ENCODE data around the gene C11orf58. TPM values are rescaled to one million over a fixed set of nuclear protein-coding genes. Genes with fewer than 3 reads are reported as not detected.

C11orf58 gene
- total RNA-seq, 2 donors from 2014 or later = 162 to 183 TPM

- Histone ChIP-seq H3K4me1 (ENCODE audit: control insufficient read depth, insufficient read depth, low read length) (peaks cover 18% of the 10 kb centered on the region), H3K27me3 (ENCODE audit: control insufficient read depth, insufficient read depth, low read length, poor library complexity, severe bottlenecking) (no peaks in the 10 kb centered on the region), H3K27ac (ENCODE audit: low read depth, low read length) (no peak overlapping the region), H3K4me3 (ENCODE audit: low read length) (no peak overlapping the region), H3K9ac (ENCODE audit: extremely low read depth, low read length, poor library complexity, severe bottlenecking) (no peak overlapping the region), H3K9me3 (ENCODE audit: control insufficient read depth, low read length) (no peaks in the 10 kb centered on the region), H3K36me3 (ENCODE audit: control insufficient read depth, insufficient read depth, low read length) (peaks cover 10% of the 10 kb centered on the region)
- Mint-ChIP-seq H3K27me3 (ENCODE audit: insufficient read depth) (no peaks in the 10 kb centered on the region), H3K9me3 (no peaks in the 10 kb centered on the region), H3K4me1 (peaks cover 22% of the 10 kb centered on the region), H3K27ac (peak overlapping the region; percentile 74), H3K36me3 (ENCODE audit: low read depth) (peaks cover 3% of the 10 kb centered on the region), H3K4me3 (no peak overlapping the region)
- DNase-seq = no peak
- no peak for TF ChIP-seq CTCF (conservative IDR thresholded peaks at IDR 0.05)
- WGBS, 2 experiments (ENCODE audit: insufficient coverage in 1 of 2, insufficient read length in 1 of 2) = 95 to 100% methylated on average over 13 to 22 of the region's 22 CpGs
Observed at GRCh38 chr11:16783321-16783801, 44.9 kb downstream of the C11orf58 start.

- Mint-ChIP-seq H3K4me3 (no peak overlapping the region), H3K27ac (no peak overlapping the region), H3K27me3 (ENCODE audit: insufficient read depth) (no peaks in the 10 kb centered on the region), H3K36me3 (ENCODE audit: low read depth) (no peaks in the 10 kb centered on the region), H3K4me1 (peaks cover 22% of the 10 kb centered on the region), H3K9me3 (no peaks in the 10 kb centered on the region)
- no peak overlapping the region for H3K9ac ChIP-seq (ENCODE audit: extremely low read depth, low read length, poor library complexity, severe bottlenecking)
- TF ChIP-seq CTCF (conservative IDR thresholded peaks at IDR 0.05) = no peak
- H3K27ac ChIP-seq (ENCODE audit: low read depth, low read length) = no peak overlapping the region
- no peak overlapping the region for H3K4me3 ChIP-seq (ENCODE audit: low read length)
- H3K36me3 ChIP-seq (ENCODE audit: control insufficient read depth, insufficient read depth, low read length) = peaks cover 10% of the 10 kb centered on the region
- H3K4me1 ChIP-seq (ENCODE audit: control insufficient read depth, insufficient read depth, low read length) = peaks cover 18% of the 10 kb centered on the region
- WGBS, 2 experiments (ENCODE audit: insufficient coverage in 1 of 2, insufficient read length in 1 of 2) = 59 to 86% methylated on average over 2 of the region's 2 CpGs
- no peaks in the 10 kb centered on the region for H3K9me3 ChIP-seq (ENCODE audit: control insufficient read depth, low read length)
- no peak for DNase-seq
- H3K27me3 ChIP-seq (ENCODE audit: control insufficient read depth, insufficient read depth, low read length, poor library complexity, severe bottlenecking) = no peaks in the 10 kb centered on the region
Observed at GRCh38 chr11:16784097-16784496, 45.6 kb downstream of the C11orf58 start.

GRCh38 chr11:16784666-16785065 lies 46.2 kb downstream of the C11orf58 start:
- Mint-ChIP-seq H3K36me3 (ENCODE audit: low read depth) (no peaks in the 10 kb centered on the region), H3K9me3 (no peaks in the 10 kb centered on the region), H3K4me1 (peaks cover 22% of the 10 kb centered on the region), H3K27me3 (ENCODE audit: insufficient read depth) (no peaks in the 10 kb centered on the region), H3K27ac (no peak overlapping the region), H3K4me3 (no peak overlapping the region)
- H3K9me3 ChIP-seq (ENCODE audit: control insufficient read depth, low read length) = no peaks in the 10 kb centered on the region
- H3K27ac ChIP-seq (ENCODE audit: low read depth, low read length) = no peak overlapping the region
- peak; percentile 26 for DNase-seq
- whole genome bisulfite sequencing, 2 experiments (ENCODE audit: insufficient coverage in 1 of 2, insufficient read length in 1 of 2) = 80 to 93% methylated on average over 1 to 2 of the region's 2 CpGs
- no peak for TF ChIP-seq CTCF (conservative IDR thresholded peaks at IDR 0.05)
- peaks cover 18% of the 10 kb centered on the region for H3K4me1 ChIP-seq (ENCODE audit: control insufficient read depth, insufficient read depth, low read length)
- no peaks in the 10 kb centered on the region for H3K27me3 ChIP-seq (ENCODE audit: control insufficient read depth, insufficient read depth, low read length, poor library complexity, severe bottlenecking)
- no peak overlapping the region for H3K4me3 ChIP-seq (ENCODE audit: low read length)
- no peak overlapping the region for H3K9ac ChIP-seq (ENCODE audit: extremely low read depth, low read length, poor library complexity, severe bottlenecking)
- peaks cover 10% of the 10 kb centered on the region for H3K36me3 ChIP-seq (ENCODE audit: control insufficient read depth, insufficient read depth, low read length)

All from endodermal cell (in vitro differentiated cells).